HG03103 (cell line): ENCODE results near the gene SAT2.

Experiments
- ATAC-seq: cut with Tn5 transposase; IDR thresholded peaks from one replicate; pipeline ENCODE4 v1.9.1; 2021; ENCODE audit warnings: low read depth; ENCODE audit not compliant: unreplicated experiment

SAT2 gene

GRCh38 chr17:7577327-7578199 lies 50.1 kb downstream of the SAT2 start:
- ATAC-seq, result no peak

GRCh38 chr17:7576432-7576937 lies 51.1 kb downstream of the SAT2 start:
- no peak for ATAC-seq
